ENCODE results near the gene DSP.

Gene DSP

GRCh38 chr6:7540595-7540994, 876 bp upstream of the DSP start:
- DNase-seq: no peak

GRCh38 chr6:7542065-7542873, 798 bp downstream of the DSP start:
- peak; percentile 14 for DNase-seq

- DNase-seq: no peak
Measured at GRCh38 chr6:7542874-7543624, 1.6 kb downstream of the DSP start.

GRCh38 chr6:7543789-7544424, 2.4 kb downstream of the DSP start:
- no peak for DNase-seq

- no peak for DNase-seq
Measured at GRCh38 chr6:7544597-7544996, 3.1 kb downstream of the DSP start.

GRCh38 chr6:7545316-7546019, 4.0 kb downstream of the DSP start:
- no peak for DNase-seq

GRCh38 chr6:7546020-7546369, 4.5 kb downstream of the DSP start:
- DNase-seq: no peak

GRCh38 chr6:7546383-7546782, 4.9 kb downstream of the DSP start:
- no peak for DNase-seq

GRCh38 chr6:7546896-7547295, 5.4 kb downstream of the DSP start:
- no peak for DNase-seq

GRCh38 chr6:7547315-7547714, 5.8 kb downstream of the DSP start:
- no peak for DNase-seq

- no peak for DNase-seq
Measured at GRCh38 chr6:7550433-7550801, 8.9 kb downstream of the DSP start.

- no peak for DNase-seq
Measured at GRCh38 chr6:7554533-7555275, 13.2 kb downstream of the DSP start.

- DNase-seq: no peak
Measured at GRCh38 chr6:7555671-7556070, 14.2 kb downstream of the DSP start.

- DNase-seq: no peak
Measured at GRCh38 chr6:7556394-7557106, 15.1 kb downstream of the DSP start.

GRCh38 chr6:7557652-7558051, 16.2 kb downstream of the DSP start:
- no peak for DNase-seq

- no peak for DNase-seq
Measured at GRCh38 chr6:7558781-7559180, 17.3 kb downstream of the DSP start.

- DNase-seq: no peak
Measured at GRCh38 chr6:7559196-7559595, 17.7 kb downstream of the DSP start.

GRCh38 chr6:7559651-7560385, 18.3 kb downstream of the DSP start:
- no peak for DNase-seq

GRCh38 chr6:7561153-7561964, 19.9 kb downstream of the DSP start:
- no peak for DNase-seq

- DNase-seq: no peak
Measured at GRCh38 chr6:7562769-7563168, 21.3 kb downstream of the DSP start.

Measured in activated naive CD4-positive, alpha-beta T cell treated with anti-CD3 and anti-CD28 coated beads, Interleukin-2, amount 50 U/mL, for 16 hours (primary cell).